HG03442 (cell line): Measurements from ENCODE around the gene ELK4.

Experiments used
- ATAC-seq: cut with Tn5 transposase; IDR thresholded peaks from one replicate; pipeline ENCODE4 v1.9.1; 2021; ENCODE audit warnings: mild to moderate bottlenecking, moderate library complexity; ENCODE audit not compliant: unreplicated experiment

Gene ELK4

GRCh38 chr1:205568469-205569361 lies 63.1 kb downstream of the ELK4 start:
- ATAC-seq, result no peak

GRCh38 chr1:205568135-205568468 lies 63.7 kb downstream of the ELK4 start:
- ATAC-seq, result no peak

GRCh38 chr1:205567716-205568115 lies 64.1 kb downstream of the ELK4 start:
- ATAC-seq, result no peak

- no peak for ATAC-seq
Observed at GRCh38 chr1:205565799-205566198, 66.0 kb downstream of the ELK4 start.

GRCh38 chr1:205563927-205564441 lies 67.8 kb downstream of the ELK4 start:
- no peak for ATAC-seq

- no peak for ATAC-seq
Observed at GRCh38 chr1:205561501-205562203, 70.2 kb downstream of the ELK4 start.
